Esophagus muscularis mucosa (tissue), 4 donors: ENCODE results near the gene IFI16.

Source experiments
- EP300 ChIP-seq: sonication (generic); formaldehyde crosslinking; IDR thresholded peaks from one replicate; pipeline ENCODE4 v1.6.1; 2017; ENCODE audit warnings: antibody characterized with exemption
- POLR2AphosphoS5 ChIP-seq, 2 donors: sonication (generic); formaldehyde crosslinking; IDR thresholded peaks; one replicate each; pipeline ENCODE4 v1.6.1; 2017; ENCODE audit warnings: antibody characterized with exemption in 2 of 2
- TF ChIP-seq, protein P1 (sequence below), 3 experiments: fragments of 200-600 bp in 2 of 3; fragments of 450-650 bp in 1 of 3; sonication (generic) in 2 of 3; IDR thresholded peaks; one replicate each; pipeline ENCODE4 v1.5.1; 2017 to 2019; ENCODE audit warnings: antibody characterized with exemption in 3 of 3, mild to moderate bottlenecking in 2 of 3, moderate library complexity in 1 of 3

DNA sequence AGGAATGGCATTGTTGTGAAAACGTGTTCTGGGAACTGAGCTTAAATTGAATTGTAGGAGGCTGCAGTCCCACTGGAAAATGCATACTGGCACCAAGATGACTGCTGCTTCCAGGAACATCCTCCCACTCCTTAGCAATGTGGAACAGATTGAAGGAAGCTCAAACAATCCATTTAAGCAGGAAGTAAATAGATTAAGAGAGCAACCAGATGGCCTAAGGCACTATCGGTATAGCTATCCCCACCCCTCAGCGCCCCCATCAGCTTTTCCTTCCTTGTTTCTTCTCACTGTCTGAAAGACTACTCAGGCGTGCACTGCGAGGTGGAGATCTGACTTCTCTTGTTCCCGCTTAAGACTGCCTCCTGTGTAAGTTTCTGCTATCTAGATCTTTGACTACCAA, 4.0 kb upstream of the IFI16 start:
- TF ChIP-seq EP300: no peak
- TF ChIP-seq POLR2AphosphoS5 (IDR thresholded peaks at IDR 0.05): no peak
- TF ChIP-seq, protein P1, sequence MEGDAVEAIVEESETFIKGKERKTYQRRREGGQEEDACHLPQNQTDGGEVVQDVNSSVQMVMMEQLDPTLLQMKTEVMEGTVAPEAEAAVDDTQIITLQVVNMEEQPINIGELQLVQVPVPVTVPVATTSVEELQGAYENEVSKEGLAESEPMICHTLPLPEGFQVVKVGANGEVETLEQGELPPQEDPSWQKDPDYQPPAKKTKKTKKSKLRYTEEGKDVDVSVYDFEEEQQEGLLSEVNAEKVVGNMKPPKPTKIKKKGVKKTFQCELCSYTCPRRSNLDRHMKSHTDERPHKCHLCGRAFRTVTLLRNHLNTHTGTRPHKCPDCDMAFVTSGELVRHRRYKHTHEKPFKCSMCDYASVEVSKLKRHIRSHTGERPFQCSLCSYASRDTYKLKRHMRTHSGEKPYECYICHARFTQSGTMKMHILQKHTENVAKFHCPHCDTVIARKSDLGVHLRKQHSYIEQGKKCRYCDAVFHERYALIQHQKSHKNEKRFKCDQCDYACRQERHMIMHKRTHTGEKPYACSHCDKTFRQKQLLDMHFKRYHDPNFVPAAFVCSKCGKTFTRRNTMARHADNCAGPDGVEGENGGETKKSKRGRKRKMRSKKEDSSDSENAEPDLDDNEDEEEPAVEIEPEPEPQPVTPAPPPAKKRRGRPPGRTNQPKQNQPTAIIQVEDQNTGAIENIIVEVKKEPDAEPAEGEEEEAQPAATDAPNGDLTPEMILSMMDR (IDR thresholded peaks at IDR 0.05): no peak
